Endothelial cell of umbilical vein (primary cell): ENCODE measurements around the gene NGFR. TPM values are rescaled to one million over a fixed set of nuclear protein-coding genes. Genes with fewer than 3 reads are reported as not detected.

ENCODE experiments used
- BruUV-seq: library from RNA; stranded (reverse); fragments of 400-500 nt; replicated peaks from 2 replicates; lab custom pipeline; 2021; lab: Mats Ljungman, UMichigan
- CTCF ChIA-PET: fragments of 300-600, 350-600 bp; sonication (Branson Sonifier 250); formaldehyde crosslinking; loops from one replicate; lab custom pipeline; 2021; ENCODE audit warnings: antibody characterized with exemption, inconsistent platforms; lab: Charles Lee
- POLR2A ChIA-PET: fragments of 300-600, 350-600 bp; sonication (Branson Sonifier 250); formaldehyde crosslinking; loops from one replicate; lab custom pipeline; 2021; ENCODE audit warnings: antibody characterized with exemption, inconsistent platforms; lab: Charles Lee
- DNase-seq: peaks from one replicate; pipeline ENCODE4 v3.0.0-alpha.2; 2011; ENCODE audit warnings: low read depth, low spot score
- FAIRE-seq: peaks from 2 replicates; lab custom pipeline; 2011; peaks lifted over from hg19 to GRCh38; lab: Jason Lieb, UNC
- H2AFZ ChIP-seq: 2 replicates; pipeline ENCODE4 v1.6.0; 2012; ENCODE audit warnings: low read depth, low read length, control low read depth, inconsistent platforms
- H3K27ac ChIP-seq: 2 replicates; pipeline ENCODE4 v1.5.1; 2011; ENCODE audit warnings: low read depth, mild to moderate bottlenecking, control low read depth, low read length, moderate library complexity; ENCODE audit not compliant: insufficient read depth
- H3K27me3 ChIP-seq, 2 experiments: 2 replicates each; pipeline versions ENCODE4 v1.6.0 to v1.6.1; 2011; ENCODE audit warnings: low read length in 2 of 2, mixed read lengths in 1 of 2; ENCODE audit not compliant: control insufficient read depth in 2 of 2, insufficient read depth in 2 of 2
- H3K36me3 ChIP-seq, 2 experiments: 2 replicates in 1 of 2; 3 replicates in 1 of 2; pipeline ENCODE4 v1.5.1; 2011; ENCODE audit warnings: low read length in 2 of 2, mild to moderate bottlenecking in 1 of 2, moderate library complexity in 1 of 2; ENCODE audit not compliant: control insufficient read depth in 2 of 2, insufficient read depth in 2 of 2; ENCODE audit errors: extremely low read depth in 1 of 2
- H3K4me1 ChIP-seq: 3 replicates; pipeline ENCODE4 v1.5.1; 2011; ENCODE audit warnings: mild to moderate bottlenecking, low read length; ENCODE audit not compliant: control insufficient read depth, insufficient read depth; ENCODE audit errors: extremely low read depth
- H3K4me2 ChIP-seq: 2 replicates; pipeline ENCODE4 v1.6.1; 2011; ENCODE audit warnings: low read length, control low read depth, mixed read lengths; ENCODE audit not compliant: insufficient read depth
- H3K4me3 ChIP-seq, 3 experiments: fragments of 200-600 bp in 1 of 3; sonication (generic), shearing (Covaris generic) in 1 of 3; replicated peaks in 1 of 3; 2 replicates each; pipeline ENCODE4 v1.5.1; 2011 to 2016; ENCODE audit warnings: control low read depth in 3 of 3, low read length in 3 of 3, mild to moderate bottlenecking in 2 of 3, inconsistent platforms in 1 of 3, low read depth in 1 of 3, moderate library complexity in 1 of 3; ENCODE audit not compliant: insufficient read depth in 1 of 3
- H3K79me2 ChIP-seq: 2 replicates; pipeline ENCODE4 v1.6.0; 2012; ENCODE audit warnings: low read length, inconsistent platforms; ENCODE audit not compliant: control insufficient read depth, insufficient read depth
- H3K9ac ChIP-seq: replicated peaks from 2 replicates; pipeline ENCODE3; 2011; ENCODE audit warnings: low read length, control low read depth; ENCODE audit not compliant: insufficient read depth; ENCODE audit errors: extremely low read depth
- H3K9me1 ChIP-seq: replicated peaks from 3 replicates; pipeline ENCODE4 v1.6.0; 2011; ENCODE audit warnings: mild to moderate bottlenecking, low read length; ENCODE audit not compliant: control insufficient read depth, insufficient read depth; ENCODE audit errors: extremely low read depth
- H3K9me3 ChIP-seq: replicated peaks from 2 replicates; pipeline ENCODE4 v1.5.1; 2012; ENCODE audit warnings: low read length, inconsistent platforms; ENCODE audit not compliant: control insufficient read depth, insufficient read depth
- H4K20me1 ChIP-seq: replicated peaks from 2 replicates; pipeline ENCODE3; 2011; ENCODE audit warnings: mild to moderate bottlenecking, low read length; ENCODE audit not compliant: control insufficient read depth, insufficient read depth; ENCODE audit errors: extremely low read depth
- EZH2 ChIP-seq: IDR thresholded peaks from 2 replicates; pipeline ENCODE4 v1.6.1; 2012; ENCODE audit warnings: borderline replicate concordance, low read depth, mild to moderate bottlenecking, moderate library complexity, low read length, inconsistent platforms; ENCODE audit not compliant: severe bottlenecking
- FOS ChIP-seq: IDR thresholded peaks from 2 replicates; pipeline ENCODE4 v1.6.1; 2011; ENCODE audit warnings: mild to moderate bottlenecking, low read length, moderate library complexity, borderline replicate concordance; ENCODE audit not compliant: insufficient read depth
- GATA2 ChIP-seq: IDR thresholded peaks from 2 replicates; pipeline ENCODE4 v1.7.0; 2011; ENCODE audit warnings: low read depth, mild to moderate bottlenecking, moderate library complexity, mixed read lengths, low read length; ENCODE audit not compliant: insufficient read length, insufficient read depth
- JUN ChIP-seq: IDR thresholded peaks from 2 replicates; pipeline ENCODE4 v1.6.1; 2011; ENCODE audit warnings: borderline replicate concordance, low read depth; ENCODE audit not compliant: insufficient read length, insufficient read depth
- MYC ChIP-seq: IDR thresholded peaks from one replicate; pipeline ENCODE4 v1.6.1; 2011; ENCODE audit warnings: mild to moderate bottlenecking, low read depth, low read length
- POLR2A ChIP-seq: IDR thresholded peaks from 2 replicates; pipeline ENCODE4 v1.6.1; 2012; ENCODE audit warnings: low read depth, mild to moderate bottlenecking, control low read depth, low read length
- POLR2AphosphoS5 ChIP-seq: IDR thresholded peaks from 2 replicates; pipeline ENCODE4 v1.6.1; 2012; ENCODE audit warnings: low read depth, mild to moderate bottlenecking, control low read depth, low read length, moderate library complexity; ENCODE audit not compliant: insufficient read depth
- dilution Hi-C: fragments of 300-500 bp; cut with MboI; formaldehyde crosslinking; loops from one replicate; pipeline ENCODE4 v1.15.0; 2019; ENCODE audit warnings: low sequenced_read_pairs; ENCODE audit not compliant: extremely low pct_ligation_motif_present
- intact Hi-C: fragments of 100-400 bp; cut with micrococcal nuclease; formaldehyde crosslinking; loops from one replicate; pipeline ENCODE4 v1.10.0; 2022
- polyA plus RNA-seq, 4 experiments: library from polyadenylated mRNA; depleted of rRNA in 3 of 4; stranded (reverse) in 3 of 4; unstranded in 1 of 4; fragments of >200 nt; gene quantifications; 2 replicates each; pipeline versions ENCODE4 v1.2.1 to v1.2.3, GENCODE V29; 2011 to 2012; ENCODE audit warnings: missing spikeins in 1 of 4
- total RNA-seq: library from RNA; stranded (reverse); gene quantifications from 2 replicates; pipeline ENCODE4 v1.2.3, GENCODE V29; 2021
- TF ChIP-seq, protein P1 (sequence below), 2 donors: IDR thresholded peaks; 1 replicate in 1 of 2; 2 replicates in 1 of 2; pipeline ENCODE4 v1.5.1; 2011; ENCODE audit warnings: low read length in 2 of 2, mild to moderate bottlenecking in 2 of 2, moderate library complexity in 2 of 2, control low read depth in 1 of 2, inconsistent platforms in 1 of 2, low read depth in 1 of 2; ENCODE audit not compliant: insufficient read depth in 1 of 2; ENCODE audit errors: extremely low read depth in 1 of 2
- TF ChIP-seq, protein P2 (sequence below): IDR thresholded peaks from 2 replicates; pipeline ENCODE4 v1.6.1; 2011; ENCODE audit not compliant: insufficient read depth, insufficient read length

Gene NGFR
- total and polyA plus RNA-seq, 2 donors (not counting 3 experiments of a cell fraction or from before 2014, with no cell fraction given): not detected

DNA sequence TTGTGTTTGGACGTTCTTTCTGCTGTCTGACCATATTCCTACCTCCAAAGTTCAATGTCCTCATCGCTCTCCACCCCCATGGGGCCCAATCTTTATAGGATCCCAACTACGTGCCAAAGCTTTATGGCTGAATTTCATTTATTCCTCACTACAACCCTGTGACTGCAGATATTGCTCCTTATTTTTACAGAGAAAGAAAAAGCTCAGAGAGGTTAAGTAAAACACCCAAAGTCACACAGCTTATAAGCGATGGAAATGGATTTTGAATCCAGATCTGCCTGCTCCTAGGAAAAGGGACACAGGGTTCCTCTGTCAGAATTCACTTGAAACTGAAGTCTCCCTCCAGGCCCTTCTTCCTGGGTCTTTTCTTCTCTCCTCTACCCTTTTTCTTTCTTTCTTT is 9.3 kb downstream of the NGFR start:
- dilution Hi-C loops: no loop called here
- H4K20me1 ChIP-seq: no peaks in the 10 kb centered on the region
- ChIA-PET POLR2A (interaction anchor here (0.7 kb wide), 1 partner anchor 309 kb away, joined by 5 read pairs; no protein-coding TSS in a partner anchor), CTCF (interaction anchor here (1.1 kb wide), 1 partner anchor 47 kb away, joined by 3 read pairs; no protein-coding TSS in a partner anchor)
- H3K36me3 ChIP-seq: no peaks in the 10 kb centered on the region
- H3K27me3 ChIP-seq: peaks cover 19 to 27% of the 10 kb centered on the region in 2 experiments
- H2AFZ ChIP-seq: no peak overlapping the region
- no TSS peak for BruUV-seq
- H3K9me1 ChIP-seq: no peaks in the 10 kb centered on the region
- DNase-seq (no peak), FAIRE-seq (no peak)
- no peaks in the 10 kb centered on the region for H3K79me2 ChIP-seq
- H3K4me2 ChIP-seq: no peak overlapping the region
- intact Hi-C loops: no loop called here
- TF ChIP-seq GATA2 (no peak), JUN (no peak), FOS (no peak), POLR2AphosphoS5 (no peak), POLR2A (no peak), EZH2 (no peak), MYC (no peak)
- TF ChIP-seq, protein P1, sequence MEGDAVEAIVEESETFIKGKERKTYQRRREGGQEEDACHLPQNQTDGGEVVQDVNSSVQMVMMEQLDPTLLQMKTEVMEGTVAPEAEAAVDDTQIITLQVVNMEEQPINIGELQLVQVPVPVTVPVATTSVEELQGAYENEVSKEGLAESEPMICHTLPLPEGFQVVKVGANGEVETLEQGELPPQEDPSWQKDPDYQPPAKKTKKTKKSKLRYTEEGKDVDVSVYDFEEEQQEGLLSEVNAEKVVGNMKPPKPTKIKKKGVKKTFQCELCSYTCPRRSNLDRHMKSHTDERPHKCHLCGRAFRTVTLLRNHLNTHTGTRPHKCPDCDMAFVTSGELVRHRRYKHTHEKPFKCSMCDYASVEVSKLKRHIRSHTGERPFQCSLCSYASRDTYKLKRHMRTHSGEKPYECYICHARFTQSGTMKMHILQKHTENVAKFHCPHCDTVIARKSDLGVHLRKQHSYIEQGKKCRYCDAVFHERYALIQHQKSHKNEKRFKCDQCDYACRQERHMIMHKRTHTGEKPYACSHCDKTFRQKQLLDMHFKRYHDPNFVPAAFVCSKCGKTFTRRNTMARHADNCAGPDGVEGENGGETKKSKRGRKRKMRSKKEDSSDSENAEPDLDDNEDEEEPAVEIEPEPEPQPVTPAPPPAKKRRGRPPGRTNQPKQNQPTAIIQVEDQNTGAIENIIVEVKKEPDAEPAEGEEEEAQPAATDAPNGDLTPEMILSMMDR (IDR thresholded peaks at IDR 0.05; ENCODE audit: extremely low read depth in 1 of 2, insufficient read depth in 1 of 2, low read depth in 1 of 2, low read length in 2 of 2): no peak
- TF ChIP-seq, protein P2, sequence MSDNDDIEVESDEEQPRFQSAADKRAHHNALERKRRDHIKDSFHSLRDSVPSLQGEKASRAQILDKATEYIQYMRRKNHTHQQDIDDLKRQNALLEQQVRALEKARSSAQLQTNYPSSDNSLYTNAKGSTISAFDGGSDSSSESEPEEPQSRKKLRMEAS: no peak
- no peak overlapping the region for H3K4me3 ChIP-seq
- no peak overlapping the region for H3K27ac ChIP-seq
- no peaks in the 10 kb centered on the region for H3K9me3 ChIP-seq
- no peak overlapping the region for H3K9ac ChIP-seq
- H3K4me1 ChIP-seq: no peaks in the 10 kb centered on the region
